PC-3 (cell line): ENCODE measurements around the gene BARHL2. TPM values are rescaled to one million over a fixed set of nuclear protein-coding genes. Genes with fewer than 3 reads are reported as not detected.

ENCODE experiments used
- ATAC-seq: fragments of 200-7000 bp; cut with Tn5 transposase; 2 replicates; pipeline ENCODE4 v1.9.1; 2020; ENCODE audit warnings: mild to moderate bottlenecking, moderate library complexity
- BruUV-seq: library from RNA; stranded (reverse); fragments of 400-500 nt; replicated peaks from 2 replicates; lab custom pipeline; 2021; lab: Mats Ljungman, UMichigan
- CTCF ChIA-PET: fragments of 300-600 bp; sonication (Branson Sonifier 250); formaldehyde crosslinking; loops from one replicate; lab custom pipeline; 2022; ENCODE audit warnings: antibody characterized with exemption; lab: Charles Lee
- POLR2A ChIA-PET: fragments of 300-600 bp; sonication (Branson Sonifier 250); formaldehyde crosslinking; loops from one replicate; lab custom pipeline; 2022; ENCODE audit warnings: antibody characterized with exemption; ENCODE audit not compliant: unreplicated experiment; lab: Charles Lee
- DNase-seq: peaks from one replicate; pipeline ENCODE4 v3.0.0-alpha.2; 2015
- H2AFZ ChIP-seq: fragments of 300-600 bp; sonication (generic); 2 replicates; pipeline ENCODE4 v1.6.0; 2016; ENCODE audit warnings: antibody characterized with exemption, low read length
- H3F3A ChIP-seq: fragments of 300-600 bp; sonication (generic); one replicate; pipeline ENCODE4 v1.6.0; 2017; ENCODE audit warnings: antibody characterized with exemption, low read length, control low read depth, mild to moderate bottlenecking; ENCODE audit not compliant: unreplicated experiment
- H3K27ac ChIP-seq: fragments of 300-600 bp; sonication (generic); 2 replicates; pipeline ENCODE4 v1.5.1; 2016; ENCODE audit warnings: mild to moderate bottlenecking, low read length
- H3K27me3 ChIP-seq: fragments of 300-600 bp; sonication (generic); 2 replicates; pipeline ENCODE4 v1.6.1; 2016; ENCODE audit warnings: low read length, mixed read lengths
- H3K36me3 ChIP-seq: fragments of 300-600 bp; sonication (generic); 2 replicates; pipeline ENCODE4 v1.6.1; 2016; ENCODE audit warnings: low read depth, mixed run types, low read length, mixed read lengths
- H3K4me1 ChIP-seq: fragments of 300-600 bp; sonication (generic); 2 replicates; pipeline ENCODE4 v1.5.1; 2016; ENCODE audit warnings: low read length; ENCODE audit not compliant: insufficient read depth
- H3K4me2 ChIP-seq: fragments of 300-600 bp; sonication (generic); 2 replicates; pipeline ENCODE4 v1.6.0; 2016; ENCODE audit warnings: low read length
- H3K4me3 ChIP-seq: fragments of 300-600 bp; sonication (generic); 2 replicates; pipeline ENCODE4 v1.5.1; 2016; ENCODE audit warnings: mild to moderate bottlenecking, low read length, mixed read lengths
- H3K79me2 ChIP-seq: fragments of 300-600 bp; sonication (generic); 2 replicates; pipeline ENCODE4 v1.6.1; 2017; ENCODE audit warnings: low read length, mixed read lengths
- H3K9ac ChIP-seq: fragments of 300-600 bp; sonication (generic); 2 replicates; pipeline ENCODE4 v1.6.0; 2016; ENCODE audit warnings: mild to moderate bottlenecking, low read length
- H3K9me2 ChIP-seq: fragments of 300-600 bp; sonication (generic); replicated peaks from 2 replicates; pipeline ENCODE4 v1.6.1; 2016; ENCODE audit warnings: mixed run types, low read length, mixed read lengths
- H3K9me3 ChIP-seq: fragments of 300-600 bp; sonication (generic); 2 replicates; pipeline ENCODE4 v1.6.1; 2016; ENCODE audit warnings: low read length, mixed read lengths
- H4K20me1 ChIP-seq: fragments of 300-600 bp; sonication (generic); 2 replicates; pipeline ENCODE4 v1.6.1; 2016; ENCODE audit warnings: low read length, mixed read lengths
- CTCF ChIP-seq: fragments of 300-600 bp; sonication (generic); conservative IDR thresholded peaks from 2 replicates; pipeline ENCODE4 v1.5.1; 2017; ENCODE audit warnings: antibody characterized with exemption, low read depth, mild to moderate bottlenecking, low read length
- EZH2 ChIP-seq: fragments of 300-600 bp; sonication (generic); IDR thresholded peaks from one replicate; pipeline ENCODE4 v1.6.1; 2017; ENCODE audit warnings: antibody characterized with exemption, mild to moderate bottlenecking, low read length; ENCODE audit not compliant: unreplicated experiment
- EZH2phosphoT487 ChIP-seq: fragments of 300-600 bp; sonication (generic); IDR thresholded peaks from 2 replicates; pipeline ENCODE4 v1.6.1; 2018; ENCODE audit warnings: mild to moderate bottlenecking, antibody characterized with exemption, low read length, borderline replicate concordance
- intact Hi-C: fragments of 100-400 bp; cut with micrococcal nuclease; formaldehyde crosslinking; loops from 2 replicates; pipeline ENCODE4 v1.9.0; 2023
- total RNA-seq: library from RNA; depleted of rRNA; stranded (reverse); fragments of >200 nt; gene quantifications from 2 replicates; pipeline ENCODE4 v1.2.3, GENCODE V29; 2014

BARHL2 gene
- total RNA-seq, 1 experiment from 2014 or later, result not detected

- intact Hi-C loops, result loop anchor here (2.0 to 5.0 kb wide), 3 partner anchors 307 to 603 kb away; no protein-coding TSS in a partner anchor
- ChIA-PET POLR2A (no interaction called here), CTCF (no interaction called here)
- no peaks in the 10 kb centered on the region for H3K36me3 ChIP-seq
- no peak overlapping the region for H3K4me2 ChIP-seq
- H2AFZ ChIP-seq, result no peak overlapping the region
- H3F3A ChIP-seq, result no peaks in the 10 kb centered on the region
- ATAC-seq, result no peak
- no peaks in the 10 kb centered on the region for H3K79me2 ChIP-seq
- 0 out of 2 replicates have a peak, but pooled peaks cover 2% of the 10 kb centered on the region for H3K4me1 ChIP-seq
- no peaks in the 10 kb centered on the region for H3K9me3 ChIP-seq
- no peak for DNase-seq
- H3K27me3 ChIP-seq, result peaks cover 24% of the 10 kb centered on the region
- no peak overlapping the region for H3K4me3 ChIP-seq
- no peak overlapping the region for H3K27ac ChIP-seq
- H3K9ac ChIP-seq, result no peak overlapping the region
- BruUV-seq, result no TSS peak
- TF ChIP-seq CTCF (no peak), EZH2phosphoT487 (no peak), EZH2 (no peak)
- no peaks in the 10 kb centered on the region for H4K20me1 ChIP-seq
- H3K9me2 ChIP-seq, result no peaks in the 10 kb centered on the region
Measured at GRCh38 chr1:90720145-90720636, 3.1 kb upstream of the BARHL2 start.

- no peaks in the 10 kb centered on the region for H3F3A ChIP-seq
- no peak overlapping the region for H3K9ac ChIP-seq
- TF ChIP-seq CTCF, result no peak
- no peak for TF ChIP-seq EZH2phosphoT487
- TF ChIP-seq EZH2, result no peak
- H3K4me2 ChIP-seq, result no peak overlapping the region
- no peaks in the 10 kb centered on the region for H4K20me1 ChIP-seq
- BruUV-seq, result no TSS peak
- no peaks in the 10 kb centered on the region for H3K4me1 ChIP-seq
- H3K79me2 ChIP-seq, result no peaks in the 10 kb centered on the region
- no peaks in the 10 kb centered on the region for H3K36me3 ChIP-seq
- DNase-seq (no peak), ATAC-seq (no peak)
- no peaks in the 10 kb centered on the region for H3K9me2 ChIP-seq
- ChIA-PET POLR2A (no interaction called here), CTCF (interaction anchor here (0.6 kb wide), 1 partner anchor 536 kb away, joined by 4 read pairs; no protein-coding TSS in a partner anchor)
- peaks cover 25% of the 10 kb centered on the region for H3K27me3 ChIP-seq
- H3K9me3 ChIP-seq, result no peaks in the 10 kb centered on the region
- H3K27ac ChIP-seq, result no peak overlapping the region
- no peak overlapping the region for H3K4me3 ChIP-seq
- intact Hi-C loops, result loop anchor here (2.0 to 5.0 kb wide), 3 partner anchors 307 to 603 kb away; no protein-coding TSS in a partner anchor
- no peak overlapping the region for H2AFZ ChIP-seq
Measured at GRCh38 chr1:90719330-90720144, 2.4 kb upstream of the BARHL2 start.
